Measurements from ENCODE around the gene CETP. TPM values are rescaled to one million over a fixed set of nuclear protein-coding genes. Genes with fewer than 3 reads are reported as not detected.

Gene CETP
- total RNA-seq, 1 experiment from 2014 or later = not detected

DNA sequence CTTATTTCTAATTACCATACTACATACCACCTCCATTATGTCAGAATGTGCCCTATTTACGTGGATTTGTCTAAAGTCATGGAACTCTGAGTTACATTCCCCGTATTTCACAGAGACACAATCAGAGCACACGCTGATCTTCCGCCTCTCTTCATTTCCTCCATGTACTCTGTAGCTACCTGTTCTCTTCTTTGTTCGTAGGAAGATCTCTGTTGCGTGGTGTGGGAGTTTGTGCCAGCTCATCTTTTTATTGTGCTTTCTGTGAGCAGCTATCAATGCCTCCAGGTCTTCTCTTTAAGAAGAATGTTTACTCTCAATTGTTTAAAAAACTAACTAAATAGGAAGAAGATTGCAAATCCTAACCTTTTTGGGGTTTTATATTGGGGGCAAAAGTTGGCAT is 54.6 kb downstream of the CETP start:
- no peaks in the 10 kb centered on the region for H3K9me3 ChIP-seq (ENCODE audit: low read length)
- TF ChIP-seq EZH2phosphoT487 (IDR thresholded peaks at IDR 0.05; ENCODE audit: borderline replicate concordance, low read length) (no peak), EZH2 (IDR thresholded peaks at IDR 0.05; ENCODE audit: low read length, unreplicated experiment) (no peak)
- TF ChIP-seq, protein P1, sequence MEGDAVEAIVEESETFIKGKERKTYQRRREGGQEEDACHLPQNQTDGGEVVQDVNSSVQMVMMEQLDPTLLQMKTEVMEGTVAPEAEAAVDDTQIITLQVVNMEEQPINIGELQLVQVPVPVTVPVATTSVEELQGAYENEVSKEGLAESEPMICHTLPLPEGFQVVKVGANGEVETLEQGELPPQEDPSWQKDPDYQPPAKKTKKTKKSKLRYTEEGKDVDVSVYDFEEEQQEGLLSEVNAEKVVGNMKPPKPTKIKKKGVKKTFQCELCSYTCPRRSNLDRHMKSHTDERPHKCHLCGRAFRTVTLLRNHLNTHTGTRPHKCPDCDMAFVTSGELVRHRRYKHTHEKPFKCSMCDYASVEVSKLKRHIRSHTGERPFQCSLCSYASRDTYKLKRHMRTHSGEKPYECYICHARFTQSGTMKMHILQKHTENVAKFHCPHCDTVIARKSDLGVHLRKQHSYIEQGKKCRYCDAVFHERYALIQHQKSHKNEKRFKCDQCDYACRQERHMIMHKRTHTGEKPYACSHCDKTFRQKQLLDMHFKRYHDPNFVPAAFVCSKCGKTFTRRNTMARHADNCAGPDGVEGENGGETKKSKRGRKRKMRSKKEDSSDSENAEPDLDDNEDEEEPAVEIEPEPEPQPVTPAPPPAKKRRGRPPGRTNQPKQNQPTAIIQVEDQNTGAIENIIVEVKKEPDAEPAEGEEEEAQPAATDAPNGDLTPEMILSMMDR (conservative IDR thresholded peaks at IDR 0.05; ENCODE audit: low read depth, low read length) = no peak
- H3K79me2 ChIP-seq (ENCODE audit: low read length) = no peaks in the 10 kb centered on the region
- no peaks in the 10 kb centered on the region for H3K36me3 ChIP-seq (ENCODE audit: low read depth, low read length)
- no peak overlapping the region for H3K4me3 ChIP-seq (ENCODE audit: low read length)
- H3K27me3 ChIP-seq (ENCODE audit: low read length) = no peaks in the 10 kb centered on the region
- DNase-seq (no peak), ATAC-seq (no peak)
- H2AFZ ChIP-seq (ENCODE audit: low read length) = no peak overlapping the region
- ChIA-PET CTCF (no interaction called here), POLR2A (ENCODE audit: unreplicated experiment) (no interaction called here)
- intact Hi-C loops (cut with micrococcal nuclease) = no loop called here
- H3K9ac ChIP-seq (ENCODE audit: low read length) = no peak overlapping the region
- H3F3A ChIP-seq (ENCODE audit: low read length, unreplicated experiment) = no peaks in the 10 kb centered on the region
- no peak overlapping the region for H3K27ac ChIP-seq (ENCODE audit: low read length)
- no peaks in the 10 kb centered on the region for H4K20me1 ChIP-seq (ENCODE audit: low read length)
- no TSS peak for BruUV-seq (replicated peaks)
- no peaks in the 10 kb centered on the region for H3K9me2 ChIP-seq (replicated peaks; ENCODE audit: low read length)
- no peaks in the 10 kb centered on the region; the same call in 1 of the 2 replicates for H3K4me1 ChIP-seq (ENCODE audit: insufficient read depth, low read length)
- H3K4me2 ChIP-seq (ENCODE audit: low read length) = no peak overlapping the region

DNA sequence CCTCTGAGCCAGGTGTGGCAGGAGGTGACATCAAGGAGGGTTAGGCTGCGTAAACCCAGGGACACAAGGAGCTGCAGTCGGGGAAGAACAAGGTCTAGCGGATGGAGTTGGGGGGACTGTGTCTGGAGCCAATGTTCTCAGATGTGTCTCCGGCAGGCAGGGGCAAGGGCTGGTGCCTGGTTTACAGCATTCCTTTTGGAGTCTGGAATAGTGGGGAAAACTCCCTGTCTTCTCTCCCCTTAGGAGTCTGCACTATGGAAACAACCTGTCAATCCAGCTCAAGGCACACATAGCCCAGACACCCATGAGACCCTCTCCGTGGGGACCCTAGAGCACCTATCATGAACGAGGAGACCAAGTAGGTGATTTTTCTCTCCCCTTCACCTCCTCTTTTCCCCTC is 55.1 kb downstream of the CETP start:
- CTCF ChIA-PET = no interaction called here
- Histone ChIP-seq H3K36me3 (ENCODE audit: low read depth, low read length) (no peaks in the 10 kb centered on the region), H3K4me1 (ENCODE audit: insufficient read depth, low read length) (no peaks in the 10 kb centered on the region; the same call in 1 of the 2 replicates), H3K9ac (ENCODE audit: low read length) (no peak overlapping the region), H4K20me1 (ENCODE audit: low read length) (no peaks in the 10 kb centered on the region), H3K4me2 (ENCODE audit: low read length) (no peak overlapping the region), H3K4me3 (ENCODE audit: low read length) (no peak overlapping the region), H3K79me2 (ENCODE audit: low read length) (no peaks in the 10 kb centered on the region), H3K27ac (ENCODE audit: low read length) (no peak overlapping the region), H3K27me3 (ENCODE audit: low read length) (no peaks in the 10 kb centered on the region), H3F3A (ENCODE audit: low read length, unreplicated experiment) (no peaks in the 10 kb centered on the region), H3K9me2 (replicated peaks; ENCODE audit: low read length) (no peaks in the 10 kb centered on the region), H3K9me3 (ENCODE audit: low read length) (no peaks in the 10 kb centered on the region), H2AFZ (ENCODE audit: low read length) (no peak overlapping the region)
- POLR2A ChIA-PET (ENCODE audit: unreplicated experiment) = no interaction called here
- DNase-seq (no peak), ATAC-seq (no peak)
- TF ChIP-seq, protein P1 (conservative IDR thresholded peaks at IDR 0.05; ENCODE audit: low read depth, low read length) = no peak
- TF ChIP-seq EZH2phosphoT487 (IDR thresholded peaks at IDR 0.05; ENCODE audit: borderline replicate concordance, low read length) (no peak), EZH2 (IDR thresholded peaks at IDR 0.05; ENCODE audit: low read length, unreplicated experiment) (no peak)
- intact Hi-C loops (cut with micrococcal nuclease) = no loop called here
- no TSS peak for BruUV-seq (replicated peaks)

DNA sequence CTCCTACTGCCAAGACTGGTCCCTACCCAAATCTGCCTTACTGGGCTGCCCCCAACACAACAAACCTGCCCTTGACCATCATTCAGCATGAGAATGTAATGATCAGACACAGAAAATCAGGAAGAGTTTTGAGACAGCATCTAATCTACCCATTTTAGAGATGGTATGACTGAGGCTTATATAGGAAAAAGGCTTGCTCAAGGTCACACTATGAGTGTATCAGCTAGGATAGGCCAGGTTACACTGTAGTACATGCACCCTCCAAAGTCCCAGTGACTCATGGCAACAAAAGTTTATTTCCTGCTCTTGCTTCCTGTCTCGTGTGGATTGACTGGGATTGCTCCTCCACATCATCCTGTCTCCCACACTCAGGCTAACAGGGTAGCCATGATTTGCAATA is 55.5 kb downstream of the CETP start:
- peak; percentile 29 for DNase-seq

More for the DNA sequence above, 55.5 kb downstream of the CETP start:
- H3K4me3 ChIP-seq (ENCODE audit: low read length) = no peak overlapping the region
- H3K9me3 ChIP-seq (ENCODE audit: low read length) = no peaks in the 10 kb centered on the region
- no peaks in the 10 kb centered on the region for H3K36me3 ChIP-seq (ENCODE audit: low read depth, low read length)
- TF ChIP-seq EZH2 (IDR thresholded peaks at IDR 0.05; ENCODE audit: low read length, unreplicated experiment) (no peak), EZH2phosphoT487 (IDR thresholded peaks at IDR 0.05; ENCODE audit: borderline replicate concordance, low read length) (no peak)
- TF ChIP-seq, protein P1 (conservative IDR thresholded peaks at IDR 0.05; ENCODE audit: low read depth, low read length) = no peak
- ChIA-PET POLR2A (ENCODE audit: unreplicated experiment) (no interaction called here), CTCF (no interaction called here)
- H3K9ac ChIP-seq (ENCODE audit: low read length) = no peak overlapping the region
- no peaks in the 10 kb centered on the region; the same call in 1 of the 2 replicates for H3K4me1 ChIP-seq (ENCODE audit: insufficient read depth, low read length)
- no peaks in the 10 kb centered on the region for H4K20me1 ChIP-seq (ENCODE audit: low read length)
- H2AFZ ChIP-seq (ENCODE audit: low read length) = no peak overlapping the region
- intact Hi-C loops (cut with micrococcal nuclease) = no loop called here
- no peaks in the 10 kb centered on the region for H3K79me2 ChIP-seq (ENCODE audit: low read length)
- no peaks in the 10 kb centered on the region for H3F3A ChIP-seq (ENCODE audit: low read length, unreplicated experiment)
- peak; percentile 50; the same call in 1 of the 2 replicates for ATAC-seq
- H3K9me2 ChIP-seq (replicated peaks; ENCODE audit: low read length) = no peaks in the 10 kb centered on the region
- H3K27ac ChIP-seq (ENCODE audit: low read length) = no peak overlapping the region
- no peak overlapping the region for H3K4me2 ChIP-seq (ENCODE audit: low read length)
- no TSS peak for BruUV-seq (replicated peaks)
- H3K27me3 ChIP-seq (ENCODE audit: low read length) = no peaks in the 10 kb centered on the region

Data from PC-3 (cell line).